Femur (tissue), 1 donor: ENCODE data around the gene LIMA1.
"Not testable (repeated sequence)": the region's sequence is repeated elsewhere in the genome, so short reads cannot be mapped to it uniquely, and the experiment has no call there.

Source experiments
- DNase-seq: peaks from one replicate; pipeline ENCODE4 v3.0.0-alpha.2; 2017

The LIMA1 gene

GRCh38 chr12:50285253-50285652, 1.9 kb upstream of the LIMA1 start:
- DNase-seq, result no peak

- peak; percentile 41 for DNase-seq
These were observed 545 bp downstream of the LIMA1 start for GRCh38 chr12:50282721-50283228.

DNA sequence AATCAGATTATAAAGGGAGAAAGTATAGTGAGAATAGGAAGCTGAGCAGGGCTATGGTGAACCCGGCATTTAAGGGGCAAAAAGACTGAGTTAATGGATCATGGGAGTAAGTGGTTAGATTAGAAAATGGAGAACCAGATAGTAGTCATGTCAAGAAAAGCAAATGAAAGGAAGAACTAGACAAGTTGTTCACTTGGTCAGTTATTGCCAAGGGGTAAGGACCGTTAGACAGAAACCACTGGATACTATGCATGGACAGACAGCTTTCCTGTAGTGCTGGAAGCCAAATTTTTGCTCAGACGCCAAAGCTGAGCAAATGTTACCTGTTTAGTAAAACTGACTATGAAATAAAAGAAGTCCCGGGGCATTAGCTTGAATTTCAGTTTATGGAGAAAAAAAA, 3.8 kb downstream of the LIMA1 start:
- no peak for DNase-seq

DNA sequence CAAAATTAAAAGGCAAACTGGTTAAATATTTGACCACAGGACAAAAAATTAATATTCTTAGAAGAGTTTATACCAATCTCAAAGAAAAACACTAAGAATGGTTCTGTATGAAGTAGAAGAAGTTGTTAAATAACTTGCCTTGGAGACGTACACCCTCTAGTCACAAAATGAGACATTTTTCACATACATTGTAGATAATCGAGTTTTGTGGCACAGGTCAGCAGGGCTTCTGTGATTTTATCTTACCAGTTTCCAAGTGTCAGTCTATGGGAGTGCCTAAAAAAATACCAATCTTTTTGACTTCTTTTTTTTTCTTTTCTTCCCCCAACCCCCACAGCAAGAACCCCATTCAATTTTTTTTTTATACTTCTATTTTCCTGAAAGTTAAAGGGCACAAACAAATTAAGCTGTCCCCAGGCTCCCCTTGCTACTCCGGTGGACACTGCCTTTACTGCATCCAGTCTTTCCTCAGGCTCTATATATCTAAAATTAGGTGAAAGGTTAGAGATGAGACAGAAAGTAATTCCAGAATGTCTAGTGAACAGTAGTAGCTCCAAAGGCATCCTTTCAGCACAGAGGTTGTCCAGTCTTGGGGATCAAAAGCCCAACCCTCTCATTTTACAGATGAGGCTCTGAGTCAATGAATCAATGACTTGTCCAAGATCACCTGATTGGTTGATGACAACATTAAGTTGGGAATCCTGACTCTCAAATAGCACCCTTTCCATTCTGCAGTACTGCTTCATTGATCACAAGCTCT, 6.2 kb downstream of the LIMA1 start:
- DNase-seq, result no peak

GRCh38 chr12:50276068-50276467, 7.3 kb downstream of the LIMA1 start:
- no peak for DNase-seq

GRCh38 chr12:50275556-50275955, 7.8 kb downstream of the LIMA1 start:
- no peak for DNase-seq

DNA sequence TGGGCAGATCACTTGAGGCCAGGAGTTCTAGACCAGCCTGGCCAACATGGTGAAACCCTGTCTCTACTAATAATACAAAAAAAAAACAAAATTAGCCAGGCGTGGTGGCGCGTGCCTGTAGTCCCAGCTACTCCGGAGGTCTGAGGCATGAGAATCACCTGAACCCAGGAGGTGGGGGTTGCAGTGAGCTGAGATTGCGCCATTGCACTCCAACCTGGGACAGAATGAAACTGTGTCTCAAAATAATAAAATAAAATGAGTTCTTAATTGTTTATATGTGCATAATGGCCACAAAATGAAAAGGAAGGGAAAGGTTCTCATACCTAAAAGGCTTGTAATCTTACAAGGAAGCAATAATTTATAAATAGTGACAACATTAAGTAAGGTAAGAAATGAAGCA, 8.2 kb downstream of the LIMA1 start:
- not testable (repeated sequence) for DNase-seq

GRCh38 chr12:50271724-50272247, 11.5 kb downstream of the LIMA1 start:
- DNase-seq, result no peak

- no peak for DNase-seq
These were observed 14.8 kb downstream of the LIMA1 start for GRCh38 chr12:50268482-50268881.

- DNase-seq, result no peak
These were observed 17.4 kb downstream of the LIMA1 start for GRCh38 chr12:50265770-50266524.

DNA sequence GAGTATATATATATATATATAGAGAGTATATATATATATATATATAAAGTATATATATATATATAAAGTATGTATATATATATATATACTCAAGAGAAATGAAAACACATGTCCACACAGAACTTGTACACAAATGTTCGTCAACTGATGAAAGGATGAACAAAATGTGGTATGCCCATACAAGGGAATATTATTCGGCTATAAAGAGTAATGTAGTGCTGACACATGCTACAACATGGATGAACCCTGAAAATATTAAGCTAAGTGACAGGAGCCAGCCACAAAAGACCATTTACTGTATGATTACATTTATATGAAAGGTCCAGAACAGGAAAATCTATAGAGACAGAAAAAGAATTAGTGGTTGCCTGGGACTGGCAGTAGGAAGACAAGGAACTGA, 19.5 kb downstream of the LIMA1 start:
- DNase-seq, result no peak

DNA sequence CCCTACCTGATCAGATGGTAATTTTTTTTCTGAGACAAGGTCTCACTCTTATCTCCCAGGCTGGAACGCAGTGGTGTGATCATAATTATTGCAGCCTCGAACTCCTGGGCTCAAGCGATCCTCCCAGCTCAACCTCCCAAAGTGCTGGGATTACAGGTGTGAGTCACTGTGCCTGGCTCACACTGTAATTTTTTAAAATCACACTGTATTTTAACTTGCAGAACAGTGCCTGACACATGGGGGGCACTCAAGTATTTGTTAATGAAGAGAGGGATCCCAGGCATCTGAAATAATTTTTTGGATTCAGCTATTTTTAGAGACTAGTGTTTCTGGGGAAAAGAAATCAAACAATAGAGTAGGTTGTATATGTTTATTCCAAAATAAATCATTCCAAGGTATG, 21.7 kb downstream of the LIMA1 start:
- DNase-seq, result no peak

DNA sequence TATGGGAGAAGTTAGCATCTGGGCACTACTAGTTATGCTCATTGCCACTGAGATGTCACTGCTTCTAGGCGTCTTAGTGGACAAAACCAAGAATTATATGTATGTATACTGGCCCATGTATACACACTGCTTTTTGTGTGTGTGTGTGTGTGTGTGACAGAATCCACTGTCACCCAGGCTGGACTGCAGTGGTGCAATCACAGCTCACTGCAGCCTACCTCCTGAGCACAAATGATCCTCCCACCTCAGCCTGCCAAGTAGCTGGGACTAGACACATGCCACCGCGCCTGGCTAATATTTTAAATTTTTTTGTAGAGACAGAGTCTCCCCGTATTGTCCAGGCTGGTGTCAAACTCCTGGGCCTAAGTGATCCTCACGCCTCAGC, 25.2 kb downstream of the LIMA1 start:
- DNase-seq, result no peak

GRCh38 chr12:50257236-50258166, 25.8 kb downstream of the LIMA1 start:
- peak; percentile 34 for DNase-seq

GRCh38 chr12:50256761-50257160, 26.6 kb downstream of the LIMA1 start:
- no peak for DNase-seq

GRCh38 chr12:50252977-50253602, 30.2 kb downstream of the LIMA1 start:
- no peak for DNase-seq

DNA sequence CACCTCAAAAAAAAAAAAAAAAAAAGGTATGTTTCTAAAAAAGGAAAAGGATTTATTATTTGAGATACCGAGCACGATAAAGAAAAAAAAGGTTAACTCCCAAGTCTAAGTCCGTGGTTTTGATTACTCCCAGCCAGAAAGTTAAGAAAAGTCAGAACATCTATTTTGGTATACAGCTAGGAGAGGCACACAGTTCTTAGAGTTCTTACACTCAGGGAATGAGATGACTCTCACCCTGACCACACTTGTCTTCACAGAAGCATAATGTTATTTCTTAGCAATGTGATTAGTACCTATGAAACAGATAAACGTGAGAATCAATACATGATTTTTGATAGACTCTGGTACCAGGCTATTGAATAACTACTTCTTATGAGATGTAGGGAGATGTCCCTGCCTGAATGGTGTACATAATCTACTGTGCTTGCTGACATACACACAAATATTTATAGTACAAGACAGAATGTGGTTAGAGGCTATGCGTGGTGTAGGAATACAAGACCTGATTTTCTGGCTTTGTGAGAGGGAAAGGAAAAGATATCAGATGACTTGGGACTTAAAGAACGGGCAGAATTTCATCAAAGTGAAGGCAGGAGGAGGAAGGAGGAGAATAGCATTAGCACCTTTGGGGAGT, 31.6 kb downstream of the LIMA1 start:
- no peak for DNase-seq

- no peak for DNase-seq
These were observed 33.7 kb downstream of the LIMA1 start for GRCh38 chr12:50249464-50250182.

- DNase-seq, result no peak
These were observed 34.4 kb downstream of the LIMA1 start for GRCh38 chr12:50248883-50249282.

- no peak for DNase-seq
These were observed 34.9 kb downstream of the LIMA1 start for GRCh38 chr12:50248411-50248810.

GRCh38 chr12:50247665-50248064, 35.7 kb downstream of the LIMA1 start:
- not testable (repeated sequence) for DNase-seq
